Gastroesophageal sphincter (tissue), 4 donors: Measurements from ENCODE around the gene TNFRSF4. TPM values are rescaled to one million over a fixed set of nuclear protein-coding genes. Genes with fewer than 3 reads are reported as not detected.
"Not testable (repeated sequence)": the region's sequence is repeated elsewhere in the genome, so short reads cannot be mapped to it uniquely, and the experiment has no call there.

ENCODE experiments used
- ATAC-seq: fragments of 150-250 bp; one replicate; pipeline ENCODE4 v1.9.1; 2016; ENCODE audit warnings: mild to moderate bottlenecking, moderate library complexity
- H3K27ac ChIP-seq, 4 donors: fragments of 200-600 bp; sonication (generic) in 3 of 4; 1 replicate in 3 of 4; 2 replicates in 1 of 4; pipeline ENCODE4 v1.5.1; 2016 to 2019
- H3K27me3 ChIP-seq: fragments of 200-600 bp; sonication (generic); one replicate; pipeline ENCODE4 v1.5.1; 2019
- H3K36me3 ChIP-seq, 2 donors: fragments of 200-600 bp; sonication (generic); one replicate each; pipeline ENCODE4 v1.5.1; 2019; ENCODE audit warnings: control low read depth in 1 of 2
- H3K4me1 ChIP-seq, 3 donors: fragments of 200-600 bp; sonication (generic); 1 replicate in 2 of 3; 2 replicates in 1 of 3; pipeline ENCODE4 v1.5.1; 2016 to 2019; ENCODE audit warnings: control low read depth in 2 of 3
- H3K4me3 ChIP-seq, 2 donors: fragments of 200-600 bp; sonication (generic); one replicate each; pipeline ENCODE4 v1.5.1; 2019; ENCODE audit warnings: mild to moderate bottlenecking in 1 of 2, moderate library complexity in 1 of 2
- H3K9me3 ChIP-seq, 3 donors: fragments of 200-600 bp; sonication (generic); one replicate each; pipeline ENCODE4 v1.5.1; 2017 to 2019; ENCODE audit warnings: control low read depth in 2 of 3
- CTCF ChIP-seq, 4 experiments: fragments of 200-600 bp in 2 of 4; fragments of 450-650 bp in 2 of 4; sonication (generic) in 1 of 4; IDR thresholded peaks; one replicate each; pipeline ENCODE4 v1.5.1; 2017 to 2019; ENCODE audit warnings: antibody characterized with exemption in 4 of 4, mild to moderate bottlenecking in 2 of 4, moderate library complexity in 2 of 4
- EP300 ChIP-seq: sonication (generic); formaldehyde crosslinking; IDR thresholded peaks from one replicate; pipeline ENCODE4 v1.6.1; 2017; ENCODE audit warnings: antibody characterized with exemption, mild to moderate bottlenecking
- POLR2A ChIP-seq, 2 donors: fragments of 450-650 bp; IDR thresholded peaks; one replicate each; pipeline ENCODE4 v1.6.1; 2017; ENCODE audit warnings: antibody characterized with exemption in 2 of 2, mild to moderate bottlenecking in 2 of 2, moderate library complexity in 1 of 2
- POLR2AphosphoS5 ChIP-seq: sonication (generic); formaldehyde crosslinking; IDR thresholded peaks from one replicate; pipeline ENCODE4 v1.6.1; 2017; ENCODE audit warnings: antibody characterized with exemption
- WGBS, 2 donors: methylation state at CpG; one replicate each; pipeline ENCODE4 v1.1.5; 2018; ENCODE audit warnings: low coverage in 1 of 2; 5-methylcytosine and 5-hydroxymethylcytosine counted together
- total RNA-seq, 4 donors: library from RNA; depleted of rRNA; stranded (reverse); fragments of >200 nt; gene quantifications; one replicate each; pipeline ENCODE4 v1.1.0, GENCODE V29; 2016

TNFRSF4 gene
- total RNA-seq, 4 donors from 2014 or later, result 0.93 to 1.6 (median 1.3) TPM

- no peak overlapping the region for H3K27ac ChIP-seq
- H3K36me3 ChIP-seq, result peaks cover 0 to 54% of the 10 kb centered on the region in 2 donors
- H3K27me3 ChIP-seq, result peaks cover 28% of the 10 kb centered on the region
- no peaks in the 10 kb centered on the region for H3K9me3 ChIP-seq
- ATAC-seq, result no peak
- H3K4me1 ChIP-seq, result peaks cover 0 to 15% (median 0%) of the 10 kb centered on the region in 3 donors
- WGBS, 2 donors, result 83% methylated on average over 2 of the region's 16 CpGs; no CpG with 5 or more reads in 1 of the 2 donors
- H3K4me3 ChIP-seq, result no peak overlapping the region
- TF ChIP-seq POLR2A (IDR thresholded peaks at IDR 0.05) (no peak), CTCF (IDR thresholded peaks at IDR 0.05) (no peak)
Observed at GRCh38 chr1:1250786-1251284, 36.9 kb upstream of the TNFRSF4 start.

DNA sequence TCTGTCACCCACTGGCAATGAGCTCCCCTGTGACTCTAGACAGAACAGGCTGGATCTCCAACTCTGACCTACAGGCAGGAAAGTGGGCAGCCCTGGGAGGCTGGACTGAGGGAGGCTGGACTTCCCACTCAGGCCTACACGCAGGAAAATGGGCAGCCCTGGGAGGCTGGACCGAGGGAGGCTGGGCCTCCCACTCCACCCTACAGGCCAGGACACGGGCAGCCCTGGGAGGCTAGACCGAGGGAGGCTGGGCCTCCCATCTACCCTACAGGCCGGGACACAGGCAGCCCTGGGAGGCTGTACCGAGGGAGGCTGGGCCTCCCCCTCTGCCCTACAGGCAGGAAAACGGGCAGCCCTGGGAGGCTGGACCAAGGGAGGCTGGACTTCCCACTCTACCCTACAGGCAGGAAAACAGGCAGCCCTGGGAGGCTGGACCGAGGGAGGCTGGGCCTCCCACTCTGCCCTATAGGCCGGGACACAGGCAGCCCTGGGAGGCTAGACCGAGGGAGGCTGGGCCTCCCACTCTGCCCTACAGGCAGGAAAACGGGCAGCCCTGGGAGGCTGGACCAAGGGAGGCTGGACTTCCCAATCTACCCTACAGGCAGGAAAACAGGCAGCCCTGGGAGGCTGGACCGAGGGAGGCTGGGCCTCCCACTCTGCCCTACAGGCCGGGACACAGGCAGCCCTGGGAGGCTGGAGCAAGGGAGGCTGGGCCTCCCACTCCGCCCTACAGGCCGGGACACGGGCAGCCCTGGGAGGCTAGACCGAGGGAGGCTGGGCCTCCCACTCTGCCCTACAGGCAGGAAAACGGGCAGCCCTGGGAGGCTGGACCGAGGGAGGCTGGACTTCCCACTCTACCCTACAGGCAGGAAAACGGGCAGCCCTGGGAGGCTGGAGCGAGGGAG lies 34.3 kb upstream of the TNFRSF4 start:
- not testable (repeated sequence) for ATAC-seq, H3K27ac ChIP-seq, H3K9me3 ChIP-seq, H3K4me3 ChIP-seq
- Histone ChIP-seq H3K4me1 (peaks cover 0 to 16% (median 0%) of the 10 kb centered on the region in 3 donors), H3K36me3 (peaks cover 0 to 39% of the 10 kb centered on the region in 2 donors), H3K27me3 (peaks cover 39% of the 10 kb centered on the region)
- WGBS, 2 donors, result 80 to 100% methylated on average over 1 of the region's 21 CpGs

GRCh38 chr1:1247341-1247913 lies 33.5 kb upstream of the TNFRSF4 start:
- no peaks in the 10 kb centered on the region for H3K9me3 ChIP-seq
- no CpG with 5 or more reads among the region's 25 CpGs for WGBS, 2 donors
- peaks cover 0 to 39% of the 10 kb centered on the region in 2 donors for H3K36me3 ChIP-seq
- H3K27me3 ChIP-seq, result peaks cover 39% of the 10 kb centered on the region
- H3K27ac ChIP-seq, result no peak overlapping the region
- no peak for ATAC-seq
- TF ChIP-seq POLR2A (IDR thresholded peaks at IDR 0.05) (no peak), CTCF (IDR thresholded peaks at IDR 0.05) (no peak), POLR2AphosphoS5 (no peak), EP300 (no peak)
- no peak overlapping the region for H3K4me3 ChIP-seq
- H3K4me1 ChIP-seq, result peaks cover 0 to 16% (median 0%) of the 10 kb centered on the region in 3 donors

DNA sequence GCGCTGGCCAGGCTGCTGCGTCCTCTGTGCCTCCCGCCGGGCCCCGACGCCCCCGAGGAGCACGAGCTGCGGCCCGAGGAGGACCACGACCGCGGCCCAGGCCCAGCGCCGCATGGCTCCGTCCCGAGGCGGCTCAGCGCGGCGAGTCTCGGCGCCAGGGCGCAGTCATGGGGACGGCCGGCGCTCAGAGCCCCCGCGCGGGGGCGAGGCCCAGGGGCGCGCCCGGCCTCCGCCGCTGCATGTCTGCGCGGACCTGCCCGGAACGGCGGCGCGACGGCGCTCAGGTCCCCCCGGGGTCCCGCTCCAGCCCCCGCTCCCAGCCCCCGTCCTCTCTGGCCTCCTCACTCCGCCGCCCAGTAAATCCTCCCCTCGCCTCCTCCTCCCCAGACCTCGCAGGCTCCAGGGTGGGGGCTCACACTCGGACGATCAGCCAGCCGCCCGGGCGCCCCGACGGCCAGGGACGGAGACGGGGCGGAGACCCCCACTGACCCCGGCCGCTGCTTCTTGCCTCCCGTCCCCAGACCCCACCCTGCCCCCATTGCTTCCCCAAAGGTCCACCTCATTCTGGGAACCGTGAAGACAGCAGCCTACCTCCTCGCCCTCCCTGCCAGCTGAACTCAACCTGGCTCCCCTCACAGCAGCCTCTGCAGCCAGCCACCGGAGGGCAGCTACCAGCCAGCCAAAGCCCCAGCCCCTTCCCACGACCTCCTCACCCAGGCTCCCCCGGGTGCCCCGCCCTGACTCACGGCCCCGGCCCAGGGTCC lies 32.8 kb upstream of the TNFRSF4 start, which contains the start of gene C1QTNF12:
C1QTNF12 (minus strand) TSS at position 146 of the 764 bp plus-strand sequence; CDS start at position 114, 32 bp downstream.
- TF ChIP-seq POLR2AphosphoS5 (no peak), POLR2A (IDR thresholded peaks at IDR 0.05) (no peak), CTCF (IDR thresholded peaks at IDR 0.05) (no peak), EP300 (no peak)
- no peak within 1 kb of the TSS for H3K27ac ChIP-seq
- H3K9me3 ChIP-seq, result no peaks in the 10 kb centered on the region
- H3K27me3 ChIP-seq, result peaks cover 42% of the 10 kb centered on the region
- H3K4me3 ChIP-seq, result peak within 1 kb of the TSS in 1 of 2 donors; percentile 8
- 10% methylated on average over 8 of the region's 74 CpGs; no CpG with 5 or more reads in 1 of the 2 donors for WGBS, 2 donors
- no peak for ATAC-seq
- H3K36me3 ChIP-seq, result peaks cover 0 to 38% of the 10 kb centered on the region in 2 donors
- peaks cover 0 to 16% (median 0%) of the 10 kb centered on the region in 3 donors for H3K4me1 ChIP-seq
